ENCODE data around the gene C1QTNF7.

GRCh38 chr4:15451181-15451865 lies 23.5 kb downstream of the C1QTNF7 start:
- no peak for TF ChIP-seq CTCF (IDR thresholded peaks at IDR 0.05; ENCODE audit: low read depth, low read length, poor library complexity, severe bottlenecking)
- TF ChIP-seq EZH2phosphoT487 (IDR thresholded peaks at IDR 0.05; ENCODE audit: borderline replicate concordance, low read length), result no peak
